Measurements from ENCODE around the gene TNRC6B.

Gene TNRC6B

DNA sequence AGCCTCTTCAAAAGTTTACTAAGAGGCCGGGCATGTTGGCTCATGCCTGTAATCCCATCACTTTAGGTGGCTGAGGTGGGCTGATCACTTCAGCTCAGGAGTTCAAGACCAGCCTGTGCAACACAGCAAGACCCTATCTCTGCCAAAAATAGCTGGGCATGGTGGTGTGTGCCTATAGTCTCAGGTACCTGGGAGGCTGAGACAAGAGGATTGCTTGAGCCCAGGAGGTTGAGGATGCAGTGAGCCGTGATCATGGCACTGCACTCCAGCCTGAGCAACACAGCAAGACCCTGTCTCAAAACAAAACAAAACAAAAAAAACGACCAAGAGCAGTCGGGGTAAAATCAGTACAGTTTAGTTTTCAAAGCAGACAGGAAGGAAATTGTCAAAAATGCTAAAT lies 163.9 kb downstream of the TNRC6B start:
- no peak overlapping the region for H3K4me3 ChIP-seq (ENCODE audit: low read depth, low read length)
- TF ChIP-seq, protein P1, sequence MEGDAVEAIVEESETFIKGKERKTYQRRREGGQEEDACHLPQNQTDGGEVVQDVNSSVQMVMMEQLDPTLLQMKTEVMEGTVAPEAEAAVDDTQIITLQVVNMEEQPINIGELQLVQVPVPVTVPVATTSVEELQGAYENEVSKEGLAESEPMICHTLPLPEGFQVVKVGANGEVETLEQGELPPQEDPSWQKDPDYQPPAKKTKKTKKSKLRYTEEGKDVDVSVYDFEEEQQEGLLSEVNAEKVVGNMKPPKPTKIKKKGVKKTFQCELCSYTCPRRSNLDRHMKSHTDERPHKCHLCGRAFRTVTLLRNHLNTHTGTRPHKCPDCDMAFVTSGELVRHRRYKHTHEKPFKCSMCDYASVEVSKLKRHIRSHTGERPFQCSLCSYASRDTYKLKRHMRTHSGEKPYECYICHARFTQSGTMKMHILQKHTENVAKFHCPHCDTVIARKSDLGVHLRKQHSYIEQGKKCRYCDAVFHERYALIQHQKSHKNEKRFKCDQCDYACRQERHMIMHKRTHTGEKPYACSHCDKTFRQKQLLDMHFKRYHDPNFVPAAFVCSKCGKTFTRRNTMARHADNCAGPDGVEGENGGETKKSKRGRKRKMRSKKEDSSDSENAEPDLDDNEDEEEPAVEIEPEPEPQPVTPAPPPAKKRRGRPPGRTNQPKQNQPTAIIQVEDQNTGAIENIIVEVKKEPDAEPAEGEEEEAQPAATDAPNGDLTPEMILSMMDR (IDR thresholded peaks at IDR 0.05; ENCODE audit: borderline replicate concordance, insufficient read depth, low read depth, low read length): no peak

DNA sequence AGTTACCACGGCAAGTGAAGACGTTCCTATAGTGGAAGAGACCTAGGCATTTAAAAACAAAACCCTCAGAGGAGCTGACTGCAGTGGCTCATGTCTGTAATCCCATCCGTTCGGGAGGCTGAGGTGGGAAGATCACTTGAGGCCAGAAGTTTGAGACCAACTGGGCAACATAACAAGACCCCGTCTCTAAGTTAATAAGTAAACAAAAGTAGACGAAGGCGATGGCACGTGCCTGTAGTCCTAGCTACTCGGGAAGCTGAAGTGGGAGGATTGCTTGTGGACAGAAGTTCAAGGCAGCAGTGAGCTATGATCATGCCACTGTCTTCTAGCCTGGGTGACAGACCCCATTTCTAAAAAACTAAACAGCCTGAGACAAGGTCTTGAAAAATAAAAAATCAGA lies 164.8 kb downstream of the TNRC6B start:
- TF ChIP-seq, protein P1 (IDR thresholded peaks at IDR 0.05; ENCODE audit: borderline replicate concordance, insufficient read depth, low read depth, low read length): no peak

DNA sequence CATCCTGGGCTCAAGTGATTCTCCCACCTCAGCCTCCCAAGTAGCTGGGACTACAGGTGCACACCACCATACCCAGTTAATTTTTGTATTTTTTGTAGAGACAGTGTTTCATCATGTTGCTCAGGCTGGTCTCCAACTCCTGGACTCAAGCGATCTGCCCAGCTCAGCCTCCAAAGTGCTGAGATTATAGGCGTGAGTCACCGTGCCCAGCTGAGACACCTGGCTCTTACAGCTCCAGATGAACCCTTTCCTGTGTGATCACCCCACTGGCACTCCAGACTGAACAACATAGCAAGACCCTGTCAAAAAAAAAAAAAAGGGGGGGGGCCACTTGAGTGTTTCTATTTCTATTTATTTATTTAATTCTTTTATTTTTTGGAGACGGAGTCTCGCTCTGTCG lies 167.5 kb downstream of the TNRC6B start:
- TF ChIP-seq, protein P1 (IDR thresholded peaks at IDR 0.05; ENCODE audit: borderline replicate concordance, insufficient read depth, low read depth, low read length): no peak
- peak overlapping the region; percentile 5 for H3K4me3 ChIP-seq (ENCODE audit: low read depth, low read length)

More for the DNA sequence above, 164.8 kb downstream of the TNRC6B start:
- no peak overlapping the region for H3K4me3 ChIP-seq (ENCODE audit: low read depth, low read length)

DNA sequence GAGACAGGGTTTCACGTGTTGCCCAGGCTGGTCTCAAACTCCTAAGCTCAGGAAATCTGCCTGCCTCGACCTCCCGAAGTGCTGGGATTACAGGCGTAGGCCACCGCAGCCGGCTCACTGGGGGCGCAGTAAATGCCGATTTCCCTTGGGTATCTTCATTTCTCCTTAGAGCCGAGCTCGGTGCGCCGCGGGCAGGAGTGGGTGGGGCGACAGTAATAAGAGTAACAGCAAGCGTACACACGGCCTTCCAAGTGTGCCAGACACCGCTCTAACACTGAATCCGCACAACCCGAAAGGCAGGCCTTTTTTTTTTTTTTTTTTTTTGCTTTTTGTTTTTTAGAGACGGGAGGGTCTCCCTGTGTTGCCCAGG lies 168.1 kb downstream of the TNRC6B start:
- peak overlapping the region; percentile 96 for H3K4me3 ChIP-seq (ENCODE audit: low read depth, low read length)
- TF ChIP-seq, protein P1 (IDR thresholded peaks at IDR 0.05; ENCODE audit: borderline replicate concordance, insufficient read depth, low read depth, low read length): no peak

DNA sequence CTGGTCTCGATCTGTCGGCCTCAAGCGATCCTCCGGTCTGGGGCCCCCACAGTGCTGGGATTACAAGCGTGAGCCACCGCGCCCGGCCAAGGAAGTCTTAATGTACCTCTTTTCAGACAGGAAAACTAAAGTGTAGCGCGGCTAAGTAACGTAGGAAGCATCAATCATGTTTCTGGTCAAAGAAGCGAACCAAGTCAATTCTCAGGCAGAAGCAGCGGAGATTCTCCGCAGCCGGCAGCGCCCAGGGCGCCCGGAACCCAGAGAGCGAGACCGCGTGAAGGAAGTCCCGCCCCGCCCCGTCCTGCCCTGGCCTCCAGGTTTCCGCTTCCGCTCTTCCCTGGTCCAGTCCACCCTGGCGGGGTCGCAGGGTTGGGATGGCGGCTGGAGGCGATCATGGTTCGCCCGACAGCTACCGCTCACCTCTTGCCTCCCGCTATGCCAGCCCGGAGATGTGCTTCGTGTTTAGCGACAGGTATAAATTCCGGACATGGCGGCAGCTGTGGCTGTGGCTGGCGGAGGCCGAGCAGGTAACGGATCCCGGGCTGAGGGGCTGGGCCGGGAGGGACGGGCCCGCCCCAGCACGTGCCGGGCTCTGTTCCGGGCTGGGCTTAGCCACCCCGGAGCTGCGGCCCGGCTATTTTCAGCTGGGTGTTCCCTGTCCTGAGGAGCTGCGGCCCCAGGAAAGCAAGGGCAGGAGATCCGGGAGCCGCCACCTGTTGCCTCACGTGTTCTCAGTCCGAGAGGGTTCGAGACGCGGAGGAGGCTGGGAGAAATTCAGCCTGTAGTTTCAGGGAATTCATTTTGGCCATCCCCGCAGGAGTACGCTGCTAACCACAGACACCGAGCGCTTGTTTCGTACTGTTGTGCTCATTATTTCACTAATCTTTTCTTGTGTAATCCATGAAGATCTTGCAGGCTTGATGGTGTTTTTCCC lies 168.7 kb downstream of the TNRC6B start, which contains the start of gene ADSL:
Gene ADSL, plus strand, starts transcription at position 316 of the 934 bp plus-strand sequence. Its CDS starts 59 bp downstream, at position 375.
- peak within 1 kb of the TSS; percentile 96 for H3K4me3 ChIP-seq (ENCODE audit: low read depth, low read length)
- TF ChIP-seq, protein P1 (IDR thresholded peaks at IDR 0.05; ENCODE audit: borderline replicate concordance, insufficient read depth, low read depth, low read length): no peak

DNA sequence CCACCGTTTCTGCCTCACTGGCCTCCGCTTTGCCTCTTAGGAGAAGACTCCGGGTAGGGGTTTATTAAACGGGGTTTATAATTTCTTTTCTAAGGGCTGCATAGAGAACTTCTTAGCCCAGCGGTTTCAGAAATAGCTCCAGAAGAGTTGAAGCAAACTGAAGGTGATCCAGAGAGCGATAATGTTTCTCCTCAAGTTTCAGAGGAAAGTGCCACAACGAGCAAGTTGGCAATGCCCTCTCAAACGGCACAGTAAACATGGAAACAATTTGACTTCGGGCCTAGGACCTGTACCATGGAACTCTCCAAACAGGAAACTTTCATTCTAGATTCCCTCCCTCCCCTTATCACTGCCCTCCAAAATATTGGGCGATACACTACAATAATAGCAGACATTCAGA lies 169.6 kb downstream of the TNRC6B start:
- peak overlapping the region; percentile 96 for H3K4me3 ChIP-seq (ENCODE audit: low read depth, low read length)
- TF ChIP-seq, protein P1 (IDR thresholded peaks at IDR 0.05; ENCODE audit: borderline replicate concordance, insufficient read depth, low read depth, low read length): no peak
